ENCODE results near the gene NOS1AP.

Gene NOS1AP

DNA sequence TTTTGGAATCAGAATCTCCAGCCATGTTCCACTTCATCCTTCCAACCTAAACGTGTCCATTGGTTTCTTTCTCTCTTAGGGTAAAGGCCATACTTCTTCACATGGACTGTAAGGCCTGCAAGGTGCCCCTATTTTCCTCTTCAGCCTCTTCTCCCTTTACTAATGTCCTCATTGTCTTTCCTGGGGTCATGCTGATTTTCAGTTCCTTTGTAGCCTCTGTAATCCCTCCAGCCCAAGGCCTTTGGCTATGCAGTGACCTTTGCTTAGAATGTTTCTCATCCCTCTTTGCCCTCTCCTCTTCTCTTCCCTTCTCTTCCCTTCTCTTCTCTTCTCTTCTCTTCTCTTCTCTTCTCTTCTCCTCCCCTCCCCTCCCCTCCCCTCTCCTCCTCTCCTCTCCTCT, 194.6 kb downstream of the NOS1AP start:
- H3K4me3 ChIP-seq (ENCODE audit: low read depth, low read length): no peak overlapping the region
- TF ChIP-seq POLR2A (IDR thresholded peaks at IDR 0.05; ENCODE audit: extremely low read depth, insufficient read length) (no peak), CTCF (IDR thresholded peaks at IDR 0.05; ENCODE audit: low read depth, low read length) (no peak), MYC (IDR thresholded peaks at IDR 0.05; ENCODE audit: low read depth, low read length) (no peak)
- TF ChIP-seq, protein P1, sequence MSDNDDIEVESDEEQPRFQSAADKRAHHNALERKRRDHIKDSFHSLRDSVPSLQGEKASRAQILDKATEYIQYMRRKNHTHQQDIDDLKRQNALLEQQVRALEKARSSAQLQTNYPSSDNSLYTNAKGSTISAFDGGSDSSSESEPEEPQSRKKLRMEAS (IDR thresholded peaks at IDR 0.05; ENCODE audit: low read depth, low read length): no peak
- no peak for DNase-seq (ENCODE audit: low read depth)

- TF ChIP-seq MYC (IDR thresholded peaks at IDR 0.05; ENCODE audit: low read depth, low read length) (no peak), POLR2A (IDR thresholded peaks at IDR 0.05; ENCODE audit: extremely low read depth, insufficient read length) (no peak), CTCF (IDR thresholded peaks at IDR 0.05; ENCODE audit: low read depth, low read length) (no peak)
- TF ChIP-seq, protein P1 (IDR thresholded peaks at IDR 0.05; ENCODE audit: low read depth, low read length): no peak
- DNase-seq (ENCODE audit: low read depth): no peak
- H3K4me3 ChIP-seq (ENCODE audit: low read depth, low read length): no peak overlapping the region
Observed at GRCh38 chr1:162265983-162266382, 196.5 kb downstream of the NOS1AP start.

DNA sequence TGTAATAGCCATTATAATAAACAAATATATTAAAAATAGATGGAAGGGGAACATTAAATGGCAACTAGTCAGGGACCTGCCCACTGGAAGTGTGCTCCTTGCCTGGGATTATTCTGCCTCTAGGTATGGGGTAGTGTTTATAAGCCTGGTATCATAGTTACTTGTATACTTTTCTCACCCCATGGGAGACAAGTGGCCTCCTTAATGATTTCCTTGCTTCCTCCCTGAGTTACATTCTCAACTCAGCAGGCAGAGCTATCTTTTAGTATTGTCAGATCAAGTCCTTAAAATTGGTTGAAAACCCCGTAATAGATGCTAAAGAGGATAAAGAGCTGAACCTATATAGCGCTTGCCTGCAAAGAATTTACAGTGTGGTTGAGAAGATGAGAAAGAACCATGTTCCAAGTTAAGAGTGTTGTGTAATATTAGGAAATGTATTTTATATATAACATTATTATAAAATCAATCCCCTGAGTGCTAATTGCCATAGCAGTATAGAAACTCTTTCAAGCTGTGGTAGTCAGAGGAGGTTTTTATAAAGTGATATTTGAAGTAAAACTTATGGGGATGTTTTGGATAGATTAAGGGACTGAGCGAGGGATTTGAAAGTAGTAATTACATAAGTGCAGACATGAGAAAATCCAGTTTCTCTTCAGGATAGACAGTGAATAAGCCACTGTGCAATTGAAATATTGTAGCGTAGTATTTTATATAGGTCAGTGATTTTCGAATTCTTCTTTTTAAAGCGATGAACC, 200.7 kb downstream of the NOS1AP start:
- TF ChIP-seq MYC (IDR thresholded peaks at IDR 0.05; ENCODE audit: low read depth, low read length) (no peak), CTCF (IDR thresholded peaks at IDR 0.05; ENCODE audit: low read depth, low read length) (no peak), POLR2A (IDR thresholded peaks at IDR 0.05; ENCODE audit: extremely low read depth, insufficient read length) (no peak)
- TF ChIP-seq, protein P1 (IDR thresholded peaks at IDR 0.05; ENCODE audit: low read depth, low read length): no peak
- no peak for DNase-seq (ENCODE audit: low read depth)
- H3K4me3 ChIP-seq (ENCODE audit: low read depth, low read length): no peak overlapping the region

DNA sequence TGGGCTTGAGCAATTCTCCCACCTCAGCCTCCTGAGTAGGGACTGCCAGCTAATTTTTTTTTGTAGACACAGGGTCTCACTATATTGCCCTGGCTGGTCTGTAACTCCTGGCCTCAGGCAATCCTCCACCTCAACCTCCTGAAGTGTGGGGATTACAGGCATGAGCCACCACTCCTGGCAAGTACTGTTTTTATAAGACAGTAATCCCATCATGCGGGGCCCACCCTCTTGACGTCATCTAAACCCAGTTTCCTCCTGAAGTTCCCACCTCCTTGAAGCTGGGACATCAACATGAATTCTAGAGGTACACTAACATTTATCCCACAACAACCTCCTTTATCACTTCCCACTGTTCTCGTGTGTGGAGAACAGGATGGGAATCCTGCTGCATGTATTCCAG, 202.5 kb downstream of the NOS1AP start:
- DNase-seq (ENCODE audit: low read depth): no peak
- H3K4me3 ChIP-seq (ENCODE audit: low read depth, low read length): no peak overlapping the region
- TF ChIP-seq POLR2A (IDR thresholded peaks at IDR 0.05; ENCODE audit: extremely low read depth, insufficient read length): no peak
- TF ChIP-seq MYC (IDR thresholded peaks at IDR 0.05; ENCODE audit: low read depth, low read length): no peak
- TF ChIP-seq CTCF (IDR thresholded peaks at IDR 0.05; ENCODE audit: low read depth, low read length): no peak
- TF ChIP-seq, protein P1 (IDR thresholded peaks at IDR 0.05; ENCODE audit: low read depth, low read length): no peak

GRCh38 chr1:162272419-162272818, 202.9 kb downstream of the NOS1AP start:
- no peak overlapping the region for H3K4me3 ChIP-seq (ENCODE audit: low read depth, low read length)
- DNase-seq (ENCODE audit: low read depth): no peak
- TF ChIP-seq CTCF (IDR thresholded peaks at IDR 0.05; ENCODE audit: low read depth, low read length): no peak
- TF ChIP-seq MYC (IDR thresholded peaks at IDR 0.05; ENCODE audit: low read depth, low read length): no peak
- TF ChIP-seq POLR2A (IDR thresholded peaks at IDR 0.05; ENCODE audit: extremely low read depth, insufficient read length): no peak
- TF ChIP-seq, protein P1 (IDR thresholded peaks at IDR 0.05; ENCODE audit: low read depth, low read length): no peak
